H1 (cell line): ENCODE data around the gene AMPD3. TPM values are rescaled to one million over a fixed set of nuclear protein-coding genes. Genes with fewer than 3 reads are reported as not detected.

Experiments used
- CTCF ChIA-PET: fragments of 300-600 bp; sonication (Branson Sonifier 250); formaldehyde crosslinking; loops from one replicate; lab custom pipeline; 2021; ENCODE audit not compliant: partially characterized antibody; lab: Charles Lee
- POLR2A ChIA-PET: fragments of 300-600 bp; sonication (Branson Sonifier 250); formaldehyde crosslinking; loops from one replicate; lab custom pipeline; 2021; ENCODE audit warnings: inconsistent platforms; ENCODE audit not compliant: partially characterized antibody; lab: Charles Lee
- DNase-seq, 2 experiments: peaks; one replicate each; pipeline versions ENCODE4 v3.0.0 to v3.0.0-alpha.2; 2010 to 2022; ENCODE audit warnings: low spot score in 2 of 2, low read depth in 1 of 2, mixed read lengths in 1 of 2
- FAIRE-seq: peaks from 2 replicates; lab custom pipeline; 2011; peaks lifted over from hg19 to GRCh38; lab: Jason Lieb, UNC
- H2AFZ ChIP-seq: 2 replicates; pipeline ENCODE4 v1.8.1; 2012; ENCODE audit warnings: low read length, inconsistent platforms
- H2AK5ac ChIP-seq: 2 replicates; pipeline ENCODE4 v1.6.1; 2013; ENCODE audit warnings: low read depth, low read length
- H2BK120ac ChIP-seq: replicated peaks from 2 replicates; pipeline ENCODE3; 2013; ENCODE audit warnings: low read depth, low read length, inconsistent platforms
- H2BK12ac ChIP-seq: 2 replicates; pipeline ENCODE4 v1.6.1; 2013; ENCODE audit warnings: low read depth, low read length
- H2BK15ac ChIP-seq: 2 replicates; pipeline ENCODE4 v1.6.1; 2013; ENCODE audit warnings: low read length
- H2BK20ac ChIP-seq: 2 replicates; pipeline ENCODE4 v1.6.1; 2013; ENCODE audit warnings: low read length
- H2BK5ac ChIP-seq: 2 replicates; pipeline ENCODE4 v1.6.1; 2013; ENCODE audit warnings: low read depth, low read length
- H3K14ac ChIP-seq: 2 replicates; pipeline ENCODE4 v1.6.1; 2013; ENCODE audit warnings: inconsistent platforms; ENCODE audit not compliant: insufficient read length
- H3K18ac ChIP-seq: 2 replicates; pipeline ENCODE4 v1.6.1; 2013; ENCODE audit warnings: low read length; ENCODE audit errors: extremely low read depth
- H3K23ac ChIP-seq: 2 replicates; pipeline ENCODE4 v1.6.1; 2013; ENCODE audit warnings: inconsistent platforms; ENCODE audit not compliant: insufficient read length
- H3K23me2 ChIP-seq: 2 replicates; pipeline ENCODE4 v1.6.1; 2013; ENCODE audit warnings: low read depth, low read length
- H3K27ac ChIP-seq: 2 replicates; pipeline ENCODE4 v1.6.1; 2011; ENCODE audit warnings: low read depth, low read length, inconsistent platforms
- H3K27me3 ChIP-seq, 4 experiments: replicated peaks in 1 of 4; 1 replicate in 1 of 4; 2 replicates in 3 of 4; pipeline versions ENCODE4 v1.6.1 to v1.8.1; 2011 to 2013; ENCODE audit warnings: low read length in 3 of 4, mild to moderate bottlenecking in 3 of 4, inconsistent platforms in 2 of 4, mixed read lengths in 2 of 4, moderate library complexity in 1 of 4; ENCODE audit not compliant: control insufficient read depth in 3 of 4, insufficient read depth in 3 of 4; ENCODE audit errors: extremely low read depth in 1 of 4
- H3K36me3 ChIP-seq, 4 experiments: 2 replicates each; pipeline versions ENCODE4 v1.6.1 to v1.8.1; 2011 to 2013; ENCODE audit warnings: mild to moderate bottlenecking in 4 of 4, low read length in 3 of 4, moderate library complexity in 2 of 4, control low read depth in 1 of 4, inconsistent platforms in 1 of 4; ENCODE audit not compliant: insufficient read depth in 4 of 4, control insufficient read depth in 2 of 4
- H3K4ac ChIP-seq: replicated peaks from 2 replicates; pipeline ENCODE3; 2013; ENCODE audit warnings: low read length, low read depth, mixed read lengths, inconsistent platforms; ENCODE audit not compliant: insufficient read length
- H3K4me1 ChIP-seq, 4 experiments: replicated peaks in 1 of 4; 1 replicate in 1 of 4; 2 replicates in 3 of 4; pipeline versions ENCODE4 v1.6.1 to v1.8.1; 2011 to 2013; ENCODE audit warnings: low read length in 3 of 4, inconsistent platforms in 2 of 4, mixed read lengths in 1 of 4; ENCODE audit not compliant: insufficient read depth in 4 of 4, control insufficient read depth in 3 of 4
- H3K4me2 ChIP-seq, 2 experiments: 2 replicates each; pipeline versions ENCODE4 v1.6.1 to v1.8.1; 2011 to 2013; ENCODE audit warnings: low read depth in 2 of 2, low read length in 2 of 2, control low read depth in 1 of 2, inconsistent platforms in 1 of 2, mild to moderate bottlenecking in 1 of 2; ENCODE audit not compliant: insufficient read depth in 1 of 2
- H3K4me3 ChIP-seq, 4 experiments: fragments of 200-600, 300-600 bp in 1 of 4; sonication (generic), shearing (Covaris generic), sonication (Bioruptor Twin) in 1 of 4; 2 replicates each; pipeline versions ENCODE4 v1.5.1 to v1.8.1; 2011 to 2016; ENCODE audit warnings: low read length in 4 of 4, low read depth in 3 of 4, control low read depth in 2 of 4, inconsistent platforms in 2 of 4, mild to moderate bottlenecking in 2 of 4, mixed read lengths in 1 of 4, moderate library complexity in 1 of 4; ENCODE audit not compliant: insufficient read depth in 2 of 4; ENCODE audit errors: extremely low read depth in 1 of 4
- H3K56ac ChIP-seq: replicated peaks from 2 replicates; pipeline ENCODE3; 2013; ENCODE audit warnings: low read depth, mild to moderate bottlenecking, mixed read lengths, low read length, inconsistent platforms; ENCODE audit not compliant: insufficient read length
- H3K79me1 ChIP-seq: 2 replicates; pipeline ENCODE4 v1.6.1; 2013; ENCODE audit warnings: low read depth, low read length, control low read depth
- H3K79me2 ChIP-seq, 2 experiments: 2 replicates each; pipeline versions ENCODE4 v1.6.1 to v1.8.1; 2012 to 2013; ENCODE audit warnings: low read length in 2 of 2, mild to moderate bottlenecking in 2 of 2, inconsistent platforms in 1 of 2; ENCODE audit not compliant: insufficient read depth in 2 of 2, control insufficient read depth in 1 of 2
- H3K9ac ChIP-seq, 4 experiments: replicated peaks in 1 of 4; 1 replicate in 1 of 4; 2 replicates in 3 of 4; pipeline versions ENCODE4 v1.6.1 to v1.8.1; 2011 to 2013; ENCODE audit warnings: low read depth in 3 of 4, low read length in 3 of 4, control low read depth in 2 of 4, mild to moderate bottlenecking in 2 of 4, moderate library complexity in 2 of 4, inconsistent platforms in 1 of 4; ENCODE audit errors: extremely low read depth in 1 of 4
- H3K9me3 ChIP-seq, 2 experiments: 2 replicates each; pipeline versions ENCODE4 v1.6.1 to v1.8.1; 2012 to 2013; ENCODE audit warnings: mild to moderate bottlenecking in 2 of 2, moderate library complexity in 2 of 2, control low read depth in 1 of 2, inconsistent platforms in 1 of 2, low read depth in 1 of 2, low read length in 1 of 2, mixed read lengths in 1 of 2; ENCODE audit not compliant: insufficient read depth in 2 of 2
- H4K20me1 ChIP-seq, 2 experiments: replicated peaks in 1 of 2; 2 replicates each; pipeline versions ENCODE3 to v1.8.1; 2011 to 2013; ENCODE audit warnings: inconsistent platforms in 2 of 2, low read length in 2 of 2, mild to moderate bottlenecking in 1 of 2; ENCODE audit not compliant: insufficient read depth in 2 of 2, control insufficient read depth in 1 of 2
- H4K5ac ChIP-seq: 2 replicates; pipeline ENCODE4 v1.6.1; 2013; ENCODE audit warnings: low read length, low read depth, mixed read lengths, inconsistent platforms; ENCODE audit not compliant: insufficient read length
- H4K8ac ChIP-seq: 2 replicates; pipeline ENCODE4 v1.8.0; 2013; ENCODE audit warnings: mild to moderate bottlenecking, moderate library complexity, low read length, inconsistent platforms; ENCODE audit not compliant: insufficient read depth; ENCODE audit errors: extremely low read depth
- H4K91ac ChIP-seq: replicated peaks from 2 replicates; pipeline ENCODE3; 2013; ENCODE audit warnings: low read length, mixed read lengths, inconsistent platforms; ENCODE audit not compliant: insufficient read length
- ASH2L ChIP-seq: fragments of 200-600, 300-600 bp; sonication (generic); IDR thresholded peaks from one replicate; pipeline ENCODE4 v1.7.1; 2017; ENCODE audit warnings: low read length
- CBX8 ChIP-seq: fragments of 300-800, 300-1000 bp; sonication (generic); IDR thresholded peaks from 2 replicates; pipeline ENCODE4 v1.7.1; 2016; ENCODE audit warnings: low read depth, low read length, borderline replicate concordance
- EGR1 ChIP-seq: IDR thresholded peaks from 2 replicates; pipeline ENCODE4 v1.6.1; 2011; ENCODE audit warnings: low read depth, low read length, borderline replicate concordance
- HDAC6 ChIP-seq: IDR thresholded peaks from one replicate; pipeline ENCODE4 v1.7.1; 2012; ENCODE audit warnings: low read depth, mild to moderate bottlenecking, inconsistent platforms, low read length, moderate library complexity
- KDM5A ChIP-seq: fragments of 200-600 bp; IDR thresholded peaks from 2 replicates; pipeline ENCODE4 v1.7.1; 2012; ENCODE audit warnings: mild to moderate bottlenecking, low read length, inconsistent platforms, mixed read lengths
- PHF8 ChIP-seq: fragments of 200-600 bp; sonication (generic); conservative IDR thresholded peaks from 2 replicates; pipeline ENCODE4 v1.7.1; 2012; ENCODE audit warnings: low read depth, mild to moderate bottlenecking, inconsistent platforms, low read length, moderate library complexity
- POLR2A ChIP-seq, 2 experiments: IDR thresholded peaks; 1 replicate in 1 of 2; 2 replicates in 1 of 2; pipeline ENCODE4 v1.6.1; 2011; ENCODE audit warnings: low read depth in 2 of 2, low read length in 2 of 2, mild to moderate bottlenecking in 2 of 2; ENCODE audit errors: control extremely low read depth in 1 of 2
- RAD21 ChIP-seq, 2 experiments: IDR thresholded peaks in 1 of 2; conservative IDR thresholded peaks in 1 of 2; 2 replicates each; pipeline ENCODE4 v1.6.1; 2011; ENCODE audit warnings: low read depth in 2 of 2, low read length in 2 of 2, improper control_type of control experiment in 1 of 2, inconsistent platforms in 1 of 2, mild to moderate bottlenecking in 1 of 2, moderate library complexity in 1 of 2
- SIRT6 ChIP-seq: IDR thresholded peaks from one replicate; pipeline ENCODE4 v1.7.1; 2012; ENCODE audit warnings: low read length, inconsistent platforms
- SIX5 ChIP-seq: IDR thresholded peaks from 2 replicates; pipeline ENCODE4 v1.6.1; 2011; ENCODE audit warnings: mild to moderate bottlenecking, low read depth, low read length
- SP2 ChIP-seq: IDR thresholded peaks from 2 replicates; pipeline ENCODE4 v1.6.1; 2012; ENCODE audit warnings: mild to moderate bottlenecking, low read length, inconsistent platforms
- TAF1 ChIP-seq: IDR thresholded peaks from 2 replicates; pipeline ENCODE4 v1.6.1; 2011; ENCODE audit warnings: mild to moderate bottlenecking, low read depth, low read length
- USF2 ChIP-seq: IDR thresholded peaks from 2 replicates; pipeline ENCODE4 v1.6.1; 2011; ENCODE audit warnings: low read length, improper control_type of control experiment
- ZNF274 ChIP-seq: IDR thresholded peaks from 2 replicates; pipeline ENCODE4 v1.7.0; 2012; ENCODE audit warnings: low read length, borderline replicate concordance; ENCODE audit errors: extremely low read depth
- WGBS, 2 experiments: shearing (Covaris generic) in 1 of 2; methylation state at CpG; one replicate each; pipeline versions ENCODE4 v1.1.6 to v1.1.7; 2013 to 2015; ENCODE audit warnings: low lambda C conversion rate in 2 of 2, mixed read lengths in 2 of 2, inconsistent platforms in 1 of 2, low coverage in 1 of 2, missing lambda C conversion rate in 1 of 2; ENCODE audit not compliant: insufficient replicate concordance in 2 of 2, insufficient coverage in 1 of 2, insufficient read length in 1 of 2; ENCODE audit errors: extremely low coverage in 1 of 2, missing lambda C conversion rate in 1 of 2; 5-methylcytosine and 5-hydroxymethylcytosine counted together
- polyA plus RNA-seq, 7 experiments: library from polyadenylated mRNA; depleted of rRNA in 3 of 7; stranded (reverse) in 5 of 7; unstranded in 2 of 7; fragments of >200 nt in 5 of 7; fragments of 200-250 nt in 2 of 7; gene quantifications; 1 replicate in 5 of 7; 2 replicates in 1 of 7; 4 replicates in 1 of 7; pipeline versions ENCODE4 v1.2.1 to v1.2.3, GENCODE V29; 2011 to 2013; ENCODE audit warnings: missing spikeins in 2 of 7, mixed read lengths in 2 of 7
- total RNA-seq: library from RNA; stranded (reverse); fragmentation: NEBNext Ultra II Directional; extraction: Animal tissue kit (Norgen Biotek cat#: 25700); gene quantifications from 2 replicates; pipeline ENCODE4 v1.2.1, GENCODE V29; 2021

Gene AMPD3
- total and polyA plus RNA-seq, 2 of the 8 experiments (the other 6 are each of a cell fraction or from before 2014, with no cell fraction given): 4.0 to 6.3 TPM

- no peak overlapping the region for H3K4me2 ChIP-seq
- H2BK20ac ChIP-seq: no peak overlapping the region
- H3K27me3 ChIP-seq: no peaks in the 10 kb centered on the region
- H4K20me1 ChIP-seq: no peaks in the 10 kb centered on the region
- no peak overlapping the region for H4K5ac ChIP-seq
- H2BK120ac ChIP-seq: no peak overlapping the region
- no peaks in the 10 kb centered on the region for H3K79me1 ChIP-seq
- no peaks in the 10 kb centered on the region for H3K79me2 ChIP-seq
- H4K91ac ChIP-seq: no peak overlapping the region
- H2BK5ac ChIP-seq: no peak overlapping the region
- H2BK12ac ChIP-seq: no peak overlapping the region
- no peaks in the 10 kb centered on the region for H3K23me2 ChIP-seq
- no peak overlapping the region for H3K56ac ChIP-seq
- no peak overlapping the region for H2AK5ac ChIP-seq
- WGBS, 2 experiments: 93% methylated on average over 3 of the region's 3 CpGs; no CpG with 5 or more reads in 1 of the 2 experiments
- no peak overlapping the region for H3K4me3 ChIP-seq
- H3K9me3 ChIP-seq: peaks cover 0 to 5% of the 10 kb centered on the region in 2 experiments; a peak in 1 of 4 replicates
- H3K36me3 ChIP-seq: no peaks in the 10 kb centered on the region
- no peak overlapping the region for H3K14ac ChIP-seq
- POLR2A ChIA-PET: interaction anchor here (2.0 kb wide), 1 partner anchor 114 kb away, joined by 5 read pairs; the partner anchor contains the start of gene RNF141
- no peak overlapping the region for H4K8ac ChIP-seq
- H3K4me1 ChIP-seq: no peaks in the 10 kb centered on the region
- CTCF ChIA-PET: interaction anchor here (0.6 to 2.0 kb wide), 11 partner anchors 13 to 629 kb away, joined by 3 to 8 read pairs (median 4); no protein-coding TSS in a partner anchor
- no peak overlapping the region for H2AFZ ChIP-seq
- H3K27ac ChIP-seq: no peak overlapping the region
- no peak overlapping the region for H3K23ac ChIP-seq
- H3K9ac ChIP-seq: no peak overlapping the region
- no peak overlapping the region for H2BK15ac ChIP-seq
- FAIRE-seq: no peak
- no peak overlapping the region for H3K18ac ChIP-seq
- no peak overlapping the region for H3K4ac ChIP-seq
- no peak for DNase-seq
- TF ChIP-seq ZNF274 (no peak), SIX5 (no peak), RAD21 (IDR thresholded peaks at IDR 0.05 in 1 of 2, conservative IDR thresholded peaks at IDR 0.05 in 1 of 2; ENCODE audit: low read depth in 2 of 2, low read length in 2 of 2) (no peak), KDM5A (no peak), USF2 (no peak), ASH2L (no peak), SIRT6 (no peak), TAF1 (no peak), EGR1 (no peak), POLR2A (IDR thresholded peaks at IDR 0.05; ENCODE audit: control extremely low read depth in 1 of 2, low read depth in 2 of 2, low read length in 2 of 2) (no peak), PHF8 (no peak), HDAC6 (no peak), SP2 (no peak), CBX8 (no peak)
Measured at GRCh38 chr11:10426475-10426874, 28.6 kb upstream of the AMPD3 start.
